ENCODE results near the gene ADGRG2.
A peak's percentile ranks its signal among the peaks of the same experiment; 100 is the strongest.
"Not testable (repeated sequence)": the region's sequence is repeated elsewhere in the genome, so short reads cannot be mapped to it uniquely, and the experiment has no call there.

Gene ADGRG2

GRCh38 chrX:18995221-18995620, 127.0 kb downstream of the ADGRG2 start:
- DNase-seq: no peak

- no peak for DNase-seq
Measured at GRCh38 chrX:18994713-18995112, 127.6 kb downstream of the ADGRG2 start.

GRCh38 chrX:18992829-18993228, 129.4 kb downstream of the ADGRG2 start:
- DNase-seq: no peak

- DNase-seq: no peak
Measured at GRCh38 chrX:18985186-18985435, 137.2 kb downstream of the ADGRG2 start.

GRCh38 chrX:18984381-18985185, 137.7 kb downstream of the ADGRG2 start:
- DNase-seq: peak; percentile 84

- DNase-seq: no peak
Measured at GRCh38 chrX:18983666-18984380, 138.4 kb downstream of the ADGRG2 start, which contains the start of gene PHKA2. Gene PHKA2 (minus strand): TSS chrX:18984114. CDS start chrX:18983932, 182 bp downstream.

GRCh38 chrX:18981124-18981807, 141.0 kb downstream of the ADGRG2 start:
- DNase-seq: no peak

- DNase-seq: not testable (repeated sequence)
Measured at GRCh38 chrX:18980262-18980661, 142.0 kb downstream of the ADGRG2 start.

- DNase-seq: no peak
Measured at GRCh38 chrX:18974993-18975392, 147.3 kb downstream of the ADGRG2 start.

- DNase-seq: no peak
Measured at GRCh38 chrX:18973527-18974192, 148.6 kb downstream of the ADGRG2 start.

- no peak for DNase-seq
Measured at GRCh38 chrX:18971506-18971905, 150.8 kb downstream of the ADGRG2 start.

GRCh38 chrX:18970465-18970864, 151.8 kb downstream of the ADGRG2 start:
- no peak for DNase-seq

- no peak for DNase-seq
Measured at GRCh38 chrX:18966624-18967023, 155.6 kb downstream of the ADGRG2 start.

- DNase-seq: no peak
Measured at GRCh38 chrX:18964901-18965300, 157.4 kb downstream of the ADGRG2 start.

- DNase-seq: no peak
Measured at GRCh38 chrX:18964026-18964425, 158.2 kb downstream of the ADGRG2 start.

GRCh38 chrX:18962329-18962728, 159.9 kb downstream of the ADGRG2 start:
- no peak for DNase-seq

GRCh38 chrX:18961686-18962085, 160.6 kb downstream of the ADGRG2 start:
- DNase-seq: no peak

GRCh38 chrX:18956303-18957032, 165.8 kb downstream of the ADGRG2 start:
- DNase-seq: no peak

GRCh38 chrX:18955676-18956075, 166.6 kb downstream of the ADGRG2 start:
- DNase-seq: no peak

- DNase-seq: no peak
Measured at GRCh38 chrX:18951032-18951431, 171.2 kb downstream of the ADGRG2 start.

GRCh38 chrX:18949944-18950301, 172.3 kb downstream of the ADGRG2 start:
- no peak for DNase-seq

- DNase-seq: no peak
Measured at GRCh38 chrX:18949291-18949943, 172.9 kb downstream of the ADGRG2 start.

All from activated naive CD4-positive, alpha-beta T cell treated with Interleukin-2 at 50 U/mL for 16 hours (primary cell).